IMR-90 (cell line): Measurements from ENCODE around the gene RNF213.

Experiments
- BHLHE40 ChIP-seq: fragments of 150-350 bp; IDR thresholded peaks from 2 replicates; pipeline ENCODE4 v1.6.1; 2016; ENCODE audit warnings: mild to moderate bottlenecking, low read depth, low read length
- POLR2A ChIP-seq: IDR thresholded peaks from 2 replicates; pipeline ENCODE4 v1.6.1; 2012; ENCODE audit warnings: mild to moderate bottlenecking, low read depth, low read length
- RCOR1 ChIP-seq: IDR thresholded peaks from 2 replicates; pipeline ENCODE4 v1.6.1; 2012; ENCODE audit warnings: mild to moderate bottlenecking, low read length, improper control_type of control experiment; ENCODE audit not compliant: insufficient replicate concordance
- RFX5 ChIP-seq: IDR thresholded peaks from 2 replicates; pipeline ENCODE4 v1.8.0; 2012; ENCODE audit warnings: low read depth, mild to moderate bottlenecking, low read length, moderate library complexity
- SMC3 ChIP-seq: fragments of 150-350 bp; IDR thresholded peaks from 2 replicates; pipeline ENCODE4 v1.6.1; 2016; ENCODE audit warnings: low read depth, mild to moderate bottlenecking, antibody characterized with exemption, low read length, moderate library complexity
- TF ChIP-seq, protein P1 (sequence below): conservative IDR thresholded peaks from 2 replicates; pipeline ENCODE4 v1.5.1; 2012; ENCODE audit warnings: mild to moderate bottlenecking, low read depth, low read length, improper control_type of control experiment

DNA sequence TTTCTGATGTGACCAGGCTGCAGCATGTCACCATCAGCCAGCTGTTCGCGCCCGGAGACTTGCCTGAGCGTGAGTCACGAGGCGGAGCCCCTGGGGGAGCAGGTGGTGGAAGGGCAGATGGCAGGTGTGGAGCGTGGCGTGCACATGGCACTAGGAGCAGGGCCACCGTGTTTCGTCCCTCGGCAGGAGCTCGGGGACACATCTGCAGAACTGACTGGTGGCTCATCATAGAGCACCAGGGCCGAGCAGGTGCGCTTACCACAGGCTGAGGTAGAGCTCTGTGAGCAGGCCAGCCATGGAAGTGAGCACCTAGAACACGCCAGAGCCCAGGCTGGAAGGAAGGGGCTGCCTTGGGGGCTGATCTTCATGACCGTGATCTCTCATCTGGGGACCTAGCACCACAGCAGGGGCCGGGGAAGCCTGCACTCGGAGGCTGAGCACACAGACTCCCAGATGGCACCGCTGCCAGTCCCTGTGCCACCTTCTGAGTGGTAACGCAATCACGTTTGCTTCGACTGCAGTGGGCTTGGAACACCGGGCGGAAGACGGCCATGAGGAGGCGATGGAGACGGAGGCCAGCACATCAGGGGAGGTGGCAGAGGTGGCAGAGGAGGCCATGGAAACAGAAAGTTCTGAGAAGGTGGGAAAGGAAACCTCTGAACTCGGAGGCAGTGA lies 92.5 kb downstream of the RNF213 start:
- TF ChIP-seq, protein P1, sequence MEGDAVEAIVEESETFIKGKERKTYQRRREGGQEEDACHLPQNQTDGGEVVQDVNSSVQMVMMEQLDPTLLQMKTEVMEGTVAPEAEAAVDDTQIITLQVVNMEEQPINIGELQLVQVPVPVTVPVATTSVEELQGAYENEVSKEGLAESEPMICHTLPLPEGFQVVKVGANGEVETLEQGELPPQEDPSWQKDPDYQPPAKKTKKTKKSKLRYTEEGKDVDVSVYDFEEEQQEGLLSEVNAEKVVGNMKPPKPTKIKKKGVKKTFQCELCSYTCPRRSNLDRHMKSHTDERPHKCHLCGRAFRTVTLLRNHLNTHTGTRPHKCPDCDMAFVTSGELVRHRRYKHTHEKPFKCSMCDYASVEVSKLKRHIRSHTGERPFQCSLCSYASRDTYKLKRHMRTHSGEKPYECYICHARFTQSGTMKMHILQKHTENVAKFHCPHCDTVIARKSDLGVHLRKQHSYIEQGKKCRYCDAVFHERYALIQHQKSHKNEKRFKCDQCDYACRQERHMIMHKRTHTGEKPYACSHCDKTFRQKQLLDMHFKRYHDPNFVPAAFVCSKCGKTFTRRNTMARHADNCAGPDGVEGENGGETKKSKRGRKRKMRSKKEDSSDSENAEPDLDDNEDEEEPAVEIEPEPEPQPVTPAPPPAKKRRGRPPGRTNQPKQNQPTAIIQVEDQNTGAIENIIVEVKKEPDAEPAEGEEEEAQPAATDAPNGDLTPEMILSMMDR, result no peak
- TF ChIP-seq RCOR1 (no peak), RFX5 (no peak), SMC3 (no peak), POLR2A (no peak), BHLHE40 (no peak)
